HuH-7 (cell line): ENCODE measurements around the gene FAT4.

ENCODE experiments used
- DNase-seq: peaks from one replicate; pipeline ENCODE4 v3.0.0; 2011; ENCODE audit warnings: low spot score

The FAT4 gene, protein sequence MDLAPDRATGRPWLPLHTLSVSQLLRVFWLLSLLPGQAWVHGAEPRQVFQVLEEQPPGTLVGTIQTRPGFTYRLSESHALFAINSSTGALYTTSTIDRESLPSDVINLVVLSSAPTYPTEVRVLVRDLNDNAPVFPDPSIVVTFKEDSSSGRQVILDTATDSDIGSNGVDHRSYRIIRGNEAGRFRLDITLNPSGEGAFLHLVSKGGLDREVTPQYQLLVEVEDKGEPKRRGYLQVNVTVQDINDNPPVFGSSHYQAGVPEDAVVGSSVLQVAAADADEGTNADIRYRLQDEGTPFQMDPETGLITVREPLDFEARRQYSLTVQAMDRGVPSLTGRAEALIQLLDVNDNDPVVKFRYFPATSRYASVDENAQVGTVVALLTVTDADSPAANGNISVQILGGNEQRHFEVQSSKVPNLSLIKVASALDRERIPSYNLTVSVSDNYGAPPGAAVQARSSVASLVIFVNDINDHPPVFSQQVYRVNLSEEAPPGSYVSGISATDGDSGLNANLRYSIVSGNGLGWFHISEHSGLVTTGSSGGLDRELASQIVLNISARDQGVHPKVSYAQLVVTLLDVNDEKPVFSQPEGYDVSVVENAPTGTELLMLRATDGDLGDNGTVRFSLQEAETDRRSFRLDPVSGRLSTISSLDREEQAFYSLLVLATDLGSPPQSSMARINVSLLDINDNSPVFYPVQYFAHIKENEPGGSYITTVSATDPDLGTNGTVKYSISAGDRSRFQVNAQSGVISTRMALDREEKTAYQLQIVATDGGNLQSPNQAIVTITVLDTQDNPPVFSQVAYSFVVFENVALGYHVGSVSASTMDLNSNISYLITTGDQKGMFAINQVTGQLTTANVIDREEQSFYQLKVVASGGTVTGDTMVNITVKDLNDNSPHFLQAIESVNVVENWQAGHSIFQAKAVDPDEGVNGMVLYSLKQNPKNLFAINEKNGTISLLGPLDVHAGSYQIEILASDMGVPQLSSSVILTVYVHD (N-terminal part only)

GRCh38 chr4:125314676-125315575, at the start of gene FAT4:
Gene FAT4 (plus strand): TSS chr4:125314955. CDS start chr4:125316412, 1,457 bp downstream.
- peak; percentile 78 for DNase-seq

DNA sequence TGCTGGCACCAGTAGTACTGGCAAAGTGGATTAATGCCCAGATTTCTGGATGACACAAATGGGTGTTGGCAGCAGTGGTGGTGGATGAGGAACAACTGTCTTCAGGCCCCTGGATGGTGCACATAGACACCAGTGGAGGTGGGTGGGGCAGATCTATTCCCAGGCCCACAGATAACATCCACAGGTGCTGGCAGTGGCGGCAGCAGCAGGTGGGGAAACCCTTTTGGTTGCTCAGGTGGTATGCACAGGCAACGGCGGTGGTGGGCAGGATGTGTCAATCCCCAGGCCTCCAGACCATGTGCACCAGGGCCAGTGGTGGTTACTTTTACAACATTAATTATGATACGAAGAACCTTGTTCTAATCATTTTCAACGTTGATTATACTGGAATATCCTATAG, 48.9 kb upstream of the FAT4 start:
- DNase-seq: no peak

DNA sequence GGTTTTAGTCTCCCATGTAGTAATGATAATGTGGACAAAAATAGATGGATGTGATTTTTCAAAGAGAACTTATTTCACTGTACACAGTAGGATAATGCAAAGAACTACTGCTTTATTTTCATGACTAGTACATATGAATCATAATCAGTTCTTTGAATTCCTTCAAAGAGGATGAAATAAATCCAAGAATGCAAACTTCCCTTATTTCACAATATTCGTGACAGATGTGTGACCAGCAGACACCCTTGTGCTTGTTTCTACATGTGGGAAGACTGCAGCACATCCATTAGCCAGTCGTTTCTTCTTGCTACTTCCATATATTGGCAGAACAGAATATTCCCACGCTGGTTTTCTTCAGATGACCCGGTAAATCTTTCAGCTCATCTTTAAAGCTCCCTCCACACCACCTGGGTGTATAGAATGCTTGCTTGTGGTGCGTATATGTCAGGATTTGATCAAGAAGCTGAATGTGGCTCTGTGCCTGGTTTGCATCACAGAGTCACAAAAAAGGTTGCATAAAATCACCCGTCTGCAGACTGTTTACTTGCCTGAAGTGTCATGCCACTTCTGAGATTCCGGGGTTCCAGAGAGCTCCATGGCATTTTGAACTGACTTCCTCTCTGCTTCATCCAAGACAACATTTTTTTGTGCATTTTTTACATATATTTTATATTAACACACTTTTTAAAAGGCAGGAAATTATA, 47.7 kb upstream of the FAT4 start:
- no peak for DNase-seq

- no peak for DNase-seq
Observed at GRCh38 chr4:125267630-125268029, 47.1 kb upstream of the FAT4 start.

DNA sequence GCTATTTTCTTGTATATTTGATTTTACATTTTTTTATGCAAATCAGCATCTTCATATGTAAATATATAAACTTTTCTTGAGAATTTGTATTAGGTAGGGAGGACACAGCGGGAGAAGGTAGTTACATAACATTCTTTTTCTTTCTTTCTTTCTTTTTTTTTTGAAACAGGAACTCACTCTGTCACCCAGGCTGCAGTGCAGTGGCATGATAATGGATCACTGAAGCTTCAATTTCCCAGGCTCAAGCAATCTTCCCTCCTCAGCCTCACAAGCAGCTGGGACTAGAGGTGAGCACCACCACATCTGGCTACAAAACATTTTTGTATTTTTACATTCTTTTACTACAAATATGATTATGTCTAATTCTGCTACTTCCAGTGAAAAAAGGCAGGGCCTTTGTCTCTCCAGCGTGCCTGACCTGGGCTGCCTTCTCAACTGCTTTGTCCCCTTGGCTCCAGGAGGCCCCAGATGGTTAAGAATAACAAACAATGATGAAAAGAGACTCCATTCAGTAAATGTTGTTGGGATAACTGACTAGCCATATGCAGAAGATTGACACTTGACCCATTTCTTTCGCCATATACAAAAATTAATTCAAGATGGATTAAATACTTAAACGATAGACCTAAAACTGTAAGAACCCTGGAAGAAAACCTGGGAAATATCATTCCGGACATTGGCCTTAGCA, 46.5 kb upstream of the FAT4 start:
- DNase-seq: no peak

GRCh38 chr4:125276811-125277210, 37.9 kb upstream of the FAT4 start:
- DNase-seq: no peak

- no peak for DNase-seq
Observed at GRCh38 chr4:125277790-125278189, 37.0 kb upstream of the FAT4 start.

DNA sequence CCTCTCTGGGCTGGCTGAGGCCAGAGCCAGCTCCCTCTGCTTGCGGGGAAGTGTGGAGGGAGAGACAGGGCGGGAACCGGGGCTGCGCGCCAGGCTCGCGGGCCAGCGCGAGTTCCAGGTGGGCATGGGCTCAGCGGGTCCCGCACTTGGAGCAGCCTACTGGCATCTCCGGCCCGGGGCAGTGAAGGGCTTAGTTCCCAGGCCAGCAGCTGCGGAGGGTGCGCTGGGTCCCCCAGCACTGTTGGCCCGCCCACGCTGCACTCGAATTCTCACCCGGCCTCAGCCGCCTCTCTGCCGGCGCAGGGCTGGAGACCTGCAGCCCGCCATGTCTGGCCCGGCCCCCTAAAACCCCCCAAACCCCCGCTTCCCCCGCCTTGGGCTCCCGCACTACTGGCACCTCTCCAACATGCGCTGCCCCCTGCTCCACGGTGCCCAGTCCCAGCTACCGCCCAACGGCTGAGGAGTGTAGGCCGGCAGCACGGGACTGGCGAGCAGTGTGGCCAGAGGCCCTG, 33.8 kb upstream of the FAT4 start:
- no peak for DNase-seq

DNA sequence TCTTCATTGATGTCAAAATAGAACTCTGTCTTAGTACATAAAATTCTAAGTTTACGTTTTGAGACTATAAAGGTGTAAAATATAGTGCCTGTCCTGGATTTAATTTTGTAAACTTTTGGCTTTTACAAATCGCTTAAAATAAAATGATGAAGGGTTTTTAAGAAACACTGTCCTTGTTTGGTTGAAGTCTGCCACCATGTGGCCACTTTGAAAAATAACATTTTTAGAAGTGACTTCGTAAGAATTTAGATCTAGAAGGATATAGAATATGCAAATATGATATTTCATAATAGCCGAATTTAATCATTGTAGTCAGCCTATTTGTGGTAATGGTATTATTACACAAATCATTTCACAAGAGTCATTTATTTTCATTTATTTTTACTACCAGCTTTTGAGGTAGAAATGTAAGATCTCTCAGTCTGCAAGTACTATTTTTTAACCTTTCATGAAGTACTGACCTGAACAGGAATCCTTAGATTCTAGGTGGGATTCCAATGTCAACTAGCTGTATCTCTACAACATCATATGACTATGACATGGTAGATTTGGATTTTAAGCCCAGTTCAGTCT, 31.0 kb upstream of the FAT4 start:
- no peak for DNase-seq

DNA sequence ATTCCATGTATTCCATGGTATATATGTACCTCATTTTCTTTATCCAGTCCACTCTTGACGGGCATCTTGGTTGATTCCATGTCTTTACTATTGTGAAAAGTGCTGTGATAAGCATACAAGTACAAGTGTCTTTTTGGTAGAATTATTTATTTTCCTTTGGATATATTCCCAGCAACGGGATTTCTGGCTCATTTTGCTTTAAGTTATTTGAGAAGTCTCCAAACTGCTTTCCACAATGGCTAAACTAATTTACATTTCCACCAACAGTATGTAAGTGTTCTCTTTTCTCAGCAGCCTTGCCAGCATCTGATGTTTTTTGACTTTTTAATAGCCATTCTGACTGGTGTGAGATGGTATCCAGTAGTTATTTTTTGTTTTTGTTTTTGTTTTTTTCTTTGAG, 17.6 kb upstream of the FAT4 start:
- DNase-seq: no peak

GRCh38 chr4:125303058-125303457, 11.7 kb upstream of the FAT4 start:
- no peak for DNase-seq

DNA sequence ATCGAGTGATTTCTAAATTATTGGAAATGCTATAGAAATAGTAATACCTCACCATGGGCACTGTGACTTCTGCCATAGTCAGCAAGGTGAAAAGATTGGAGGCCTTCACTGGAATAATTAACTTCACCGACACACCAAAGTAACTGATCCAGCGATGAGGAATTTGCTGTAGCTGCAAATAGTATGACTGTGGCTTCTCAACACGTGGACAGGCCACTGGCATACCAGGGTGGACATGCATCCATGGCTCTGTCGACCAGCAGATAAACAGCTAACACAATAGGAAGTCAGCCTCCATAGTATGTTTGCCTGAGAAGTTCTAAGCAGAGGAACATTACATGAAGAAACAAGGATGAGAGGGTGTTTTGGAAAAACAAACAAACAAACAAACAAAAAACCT, 10.9 kb upstream of the FAT4 start:
- DNase-seq: no peak

DNA sequence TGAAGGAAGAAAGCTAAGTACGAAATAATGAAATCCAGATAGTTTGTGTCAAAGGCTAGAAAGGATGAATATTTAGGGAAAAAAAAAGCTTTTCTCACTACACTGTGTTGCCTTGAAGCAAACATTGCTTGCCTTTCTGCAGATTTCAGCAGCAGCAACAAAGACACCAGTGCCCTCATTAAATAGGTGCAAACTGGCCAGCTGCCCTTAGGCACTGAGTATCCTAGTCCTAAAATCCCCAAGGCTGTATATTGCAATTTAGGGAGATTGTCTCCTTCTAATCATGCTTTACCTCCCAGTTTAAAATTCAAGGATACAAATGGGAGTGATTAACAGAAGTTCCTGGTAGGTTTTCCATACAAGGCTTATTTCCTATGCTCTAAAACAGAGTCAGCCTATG, 8.6 kb upstream of the FAT4 start:
- DNase-seq: no peak

- no peak for DNase-seq
Observed at GRCh38 chr4:125306533-125306932, 8.2 kb upstream of the FAT4 start.

GRCh38 chr4:125311503-125311902, 3.3 kb upstream of the FAT4 start:
- no peak for DNase-seq

DNA sequence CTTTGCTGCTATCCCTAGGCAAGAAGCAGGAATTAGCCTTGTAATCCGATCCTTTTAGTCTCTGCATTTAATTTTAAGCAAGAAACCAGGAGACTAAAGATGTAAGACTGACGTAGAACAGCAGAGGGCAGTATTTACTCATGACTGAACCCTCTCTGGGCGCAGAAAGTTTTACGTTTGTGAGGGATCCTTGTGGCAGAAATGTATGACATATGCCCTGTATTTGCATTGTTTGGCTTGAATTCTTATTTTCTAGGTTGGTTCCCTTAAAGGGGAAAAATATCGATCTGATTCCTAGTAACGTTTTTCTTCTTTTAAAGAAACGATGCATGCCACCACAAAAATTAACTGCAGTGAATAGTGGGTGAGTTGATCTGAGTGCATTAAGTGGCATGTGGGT, 1.3 kb upstream of the FAT4 start:
- peak; percentile 17 for DNase-seq

GRCh38 chr4:125313989-125314667, 627 bp upstream of the FAT4 start:
- no peak for DNase-seq

- DNase-seq: peak; percentile 25
Observed at GRCh38 chr4:125315576-125316400, 1.0 kb downstream of the FAT4 start.

GRCh38 chr4:125316401-125316790, 1.6 kb downstream of the FAT4 start:
- DNase-seq: no peak
